K562 (cell line): ENCODE data around the gene GALK2. TPM values are rescaled to one million over a fixed set of nuclear protein-coding genes. Genes with fewer than 3 reads are reported as not detected.

Experiments
- ATAC-seq: fragments of 200-7000 bp; cut with Tn5 transposase; 3 replicates; pipeline ENCODE4 v1.9.1; 2020; ENCODE audit warnings: moderate library complexity
- BruUV-seq: library from RNA; stranded (reverse); fragments of 400-500 nt; replicated peaks from 2 replicates; lab custom pipeline; 2021; lab: Mats Ljungman, UMichigan
- CTCF ChIA-PET: fragments of 300-600 bp; formaldehyde crosslinking; extraction: SDS; loops from one replicate; lab custom pipeline; 2021; ENCODE audit warnings: low intra/inter-chr PET ratio; lab: Yijun Ruan, JAX
- POLR2A ChIA-PET: fragments of 300-600, 350-650 bp; sonication (Branson Sonifier 250); formaldehyde crosslinking; extraction: SDS; loops from one replicate; lab custom pipeline; 2021; ENCODE audit warnings: antibody characterized with exemption, inconsistent platforms; lab: Yijun Ruan, JAX
- DNase-seq, 4 experiments: peaks; one replicate each; pipeline versions ENCODE4 v3.0.0 to v3.0.0-alpha.2; 2011 to 2018; ENCODE audit warnings: low spot score in 3 of 4, mixed read lengths in 3 of 4; ENCODE audit errors: extremely low read depth in 1 of 4
- FAIRE-seq: peaks from 2 replicates; lab custom pipeline; 2011; peaks lifted over from hg19 to GRCh38; lab: Jason Lieb, UNC
- H2AFZ ChIP-seq: 2 replicates; pipeline ENCODE4 v1.6.0; 2011; ENCODE audit warnings: low read depth, low read length, control low read depth, inconsistent platforms
- H3K27ac ChIP-seq: fragments of 200-600 bp; 3 replicates; pipeline ENCODE4 v1.8.0; 2011; ENCODE audit warnings: low read depth, mild to moderate bottlenecking, control low read depth, inconsistent platforms, low read length, moderate library complexity, mixed read lengths; ENCODE audit errors: extremely low read depth
- H3K27me3 ChIP-seq, 2 experiments: fragments of 300-600 bp in 1 of 2; 2 replicates in 1 of 2; 3 replicates in 1 of 2; pipeline versions ENCODE4 v1.6.0 to v1.8.0; 2011; ENCODE audit warnings: inconsistent platforms in 2 of 2, low read length in 2 of 2, mild to moderate bottlenecking in 1 of 2, mixed read lengths in 1 of 2, moderate library complexity in 1 of 2; ENCODE audit not compliant: control insufficient read depth in 2 of 2, insufficient read depth in 2 of 2
- H3K36me3 ChIP-seq: fragments of 300-600 bp; 3 replicates; pipeline ENCODE4 v1.8.0; 2011; ENCODE audit warnings: mild to moderate bottlenecking, low read length, inconsistent platforms; ENCODE audit not compliant: control insufficient read depth, insufficient read depth
- H3K4me1 ChIP-seq, 2 experiments: fragments of 200-600 bp in 1 of 2; replicated peaks in 1 of 2; 2 replicates in 1 of 2; 3 replicates in 1 of 2; pipeline versions ENCODE4 v1.5.1 to v1.8.0; 2011; ENCODE audit warnings: inconsistent platforms in 2 of 2, low read length in 2 of 2, mild to moderate bottlenecking in 1 of 2, mixed read lengths in 1 of 2, moderate library complexity in 1 of 2; ENCODE audit not compliant: control insufficient read depth in 2 of 2, insufficient read depth in 2 of 2
- H3K4me2 ChIP-seq: 2 replicates; pipeline ENCODE4 v1.6.1; 2011; ENCODE audit warnings: low read length, control low read depth, inconsistent platforms, mixed read lengths; ENCODE audit not compliant: insufficient read depth
- H3K4me3 ChIP-seq: fragments of 200-600 bp; sonication (generic), shearing (Covaris generic); 2 replicates; pipeline ENCODE4 v1.5.1; 2016; ENCODE audit warnings: control low read depth, inconsistent platforms
- H3K79me2 ChIP-seq: fragments of 200-600 bp; 3 replicates; pipeline ENCODE4 v1.8.0; 2011; ENCODE audit warnings: low read length, inconsistent platforms; ENCODE audit not compliant: control insufficient read depth, insufficient read depth
- H3K9ac ChIP-seq, 2 experiments: 2 replicates each; pipeline versions ENCODE4 v1.6.0 to v1.6.1; 2011; ENCODE audit warnings: low read depth in 2 of 2, low read length in 2 of 2, control low read depth in 1 of 2, inconsistent platforms in 1 of 2, mild to moderate bottlenecking in 1 of 2, mixed read lengths in 1 of 2; ENCODE audit not compliant: insufficient read depth in 1 of 2
- H3K9me1 ChIP-seq: one replicate; pipeline ENCODE4 v1.6.0; 2011; ENCODE audit warnings: inconsistent platforms, mild to moderate bottlenecking, low read length, moderate library complexity; ENCODE audit not compliant: control insufficient read depth, insufficient read depth
- H3K9me3 ChIP-seq: replicated peaks from 2 replicates; pipeline ENCODE4 v1.5.1; 2011; ENCODE audit warnings: low read depth, low read length, inconsistent platforms; ENCODE audit not compliant: control insufficient read depth, insufficient read depth
- H4K20me1 ChIP-seq: replicated peaks from 2 replicates; pipeline ENCODE4 v1.6.1; 2011; ENCODE audit warnings: low read length, inconsistent platforms, mixed read lengths; ENCODE audit not compliant: control insufficient read depth, insufficient read depth
- CEBPG ChIP-seq, 3 experiments: fragments of 200-800 bp in 1 of 3; sonication (Bioruptor generic) in 1 of 3; sonication (generic) in 1 of 3; formaldehyde crosslinking in 1 of 3; IDR thresholded peaks in 2 of 3; conservative IDR thresholded peaks in 1 of 3; 2 replicates each; pipeline versions ENCODE4 v1.6.1 to v1.8.0; 2016 to 2022; ENCODE audit warnings: missing compliant biosample characterization in 2 of 3, missing genetic modification characterization in 2 of 3, mild to moderate bottlenecking in 1 of 3, missing genetic modification reagents in 1 of 3
- DEAF1 ChIP-seq: fragments of 450-650 bp; formaldehyde crosslinking; IDR thresholded peaks from 2 replicates; pipeline ENCODE4 v1.4.0; 2020; ENCODE audit warnings: mild to moderate bottlenecking, moderate library complexity
- HDAC2 ChIP-seq: fragments of 450-650 bp; IDR thresholded peaks from 2 replicates; pipeline ENCODE4 v1.6.1; 2016; ENCODE audit warnings: mild to moderate bottlenecking
- NFE2 ChIP-seq: IDR thresholded peaks from 2 replicates; pipeline ENCODE4 v1.6.1; 2014; ENCODE audit warnings: antibody characterized with exemption, low read depth
- PURB ChIP-seq: sonication (generic); formaldehyde crosslinking; IDR thresholded peaks from 2 replicates; pipeline ENCODE4 v1.9.0; 2021; ENCODE audit warnings: low read depth, mild to moderate bottlenecking, missing genetic modification reagents
- SMAD2 ChIP-seq: fragments of 150-350 bp; IDR thresholded peaks from 2 replicates; pipeline ENCODE4 v1.6.1; 2014; ENCODE audit warnings: low read depth, mild to moderate bottlenecking, low read length
- SMC3 ChIP-seq: conservative IDR thresholded peaks from 2 replicates; pipeline ENCODE4 v1.6.1; 2011; ENCODE audit warnings: low read depth, low read length, improper control_type of control experiment; ENCODE audit not compliant: insufficient read depth
- WGBS: fragments of 100-300 bp; shearing (Covaris generic); methylation state at CpG from one replicate; pipeline ENCODE4 v1.1.6; 2016; ENCODE audit warnings: low coverage, mixed read lengths; ENCODE audit not compliant: insufficient coverage; ENCODE audit errors: missing lambda C conversion rate; 5-methylcytosine and 5-hydroxymethylcytosine counted together
- in situ Hi-C: fragments of 300-500 bp; cut with MboI; formaldehyde crosslinking; loops from 4 replicates; pipeline ENCODE4 v1.15.0; 2018; ENCODE audit warnings: inconsistent platforms, mixed read lengths
- intact Hi-C: fragments of 100-400 bp; cut with micrococcal nuclease; formaldehyde crosslinking; loops from 2 replicates; pipeline ENCODE4 v1.14.2; 2022
- polyA plus RNA-seq, 8 experiments: library from polyadenylated mRNA; depleted of rRNA in 4 of 8; stranded (reverse) in 5 of 8; unstranded in 3 of 8; fragments of >200 nt; fragmentation: Nextera tagmentation in 2 of 8; fragmentation: Illumina TruSeq in 1 of 8; extraction: Ambion mirVana in 2 of 8; extraction: Trizol in 1 of 8; gene quantifications; 2 replicates each; pipeline versions ENCODE4 v1.2.1 to v1.2.3, GENCODE V29; 2011 to 2014; ENCODE audit warnings: inconsistent platforms in 1 of 8, missing spikeins in 1 of 8
- total RNA-seq, 7 experiments: library from RNA; depleted of rRNA in 6 of 7; stranded (reverse); fragments of >200 nt in 6 of 7; fragmentation: Illumina TruSeq in 2 of 7; extraction: Trizol in 2 of 7; gene quantifications; 2 replicates each; pipeline versions ENCODE4 v1.2.1 to v1.2.3, GENCODE V29; 2011 to 2021; ENCODE audit warnings: low replicate concordance in 1 of 7
- TF ChIP-seq, protein P1 (sequence below), 2 experiments: IDR thresholded peaks; 2 replicates each; pipeline ENCODE4 v1.6.1; 2012; ENCODE audit warnings: improper control_type of control experiment in 2 of 2, low read depth in 2 of 2, low read length in 2 of 2, borderline replicate concordance in 1 of 2

Gene GALK2
- total and polyA plus RNA-seq, 9 of the 15 experiments (the other 6 are each of a cell fraction or from before 2014, with no cell fraction given): 32.8 to 82.0 (median 54.4) TPM

DNA sequence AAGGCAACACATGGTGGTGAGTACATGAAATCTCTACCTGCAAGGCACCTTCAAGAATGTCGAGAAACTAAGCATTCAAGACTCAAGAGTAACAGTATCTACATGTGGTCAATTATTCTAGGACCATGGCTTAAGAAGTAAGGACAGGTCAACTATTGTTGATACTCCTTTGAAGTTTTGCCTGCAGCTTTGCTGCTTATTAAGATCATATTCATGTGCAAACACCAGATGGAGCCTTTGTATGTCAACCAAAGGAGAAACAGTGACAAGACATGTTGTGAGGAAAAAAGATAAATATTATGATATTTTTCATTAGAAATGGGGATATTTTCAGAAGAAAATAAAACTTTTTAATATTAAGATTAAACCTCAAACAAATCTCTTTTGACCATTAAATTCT lies 200.7 kb downstream of the GALK2 start (continued):
- no peak for TF ChIP-seq SMAD2
- no peak for TF ChIP-seq HDAC2
- TF ChIP-seq NFE2: 0 out of 2 replicates have a peak, but pooled peaks have one; percentile 34
- 0 out of 2 replicates have a peak, but pooled peaks have one; percentile 11 for TF ChIP-seq SMC3
- TF ChIP-seq DEAF1 (CRISPR knock-in tag): peak; percentile 29; the same call in 1 of the 2 replicates

- no TSS peak for BruUV-seq
- intact Hi-C loops (no loop called here), in situ Hi-C loops (no loop called here)
- H3K27ac ChIP-seq: no peak overlapping the region
- ChIA-PET POLR2A (no interaction called here), CTCF (no interaction called here)
- H3K9ac ChIP-seq: no peak overlapping the region
- no peak for DNase-seq
- H3K9me1 ChIP-seq: no peaks in the 10 kb centered on the region
- no peak overlapping the region for H3K4me2 ChIP-seq
- TF ChIP-seq, protein P1, sequence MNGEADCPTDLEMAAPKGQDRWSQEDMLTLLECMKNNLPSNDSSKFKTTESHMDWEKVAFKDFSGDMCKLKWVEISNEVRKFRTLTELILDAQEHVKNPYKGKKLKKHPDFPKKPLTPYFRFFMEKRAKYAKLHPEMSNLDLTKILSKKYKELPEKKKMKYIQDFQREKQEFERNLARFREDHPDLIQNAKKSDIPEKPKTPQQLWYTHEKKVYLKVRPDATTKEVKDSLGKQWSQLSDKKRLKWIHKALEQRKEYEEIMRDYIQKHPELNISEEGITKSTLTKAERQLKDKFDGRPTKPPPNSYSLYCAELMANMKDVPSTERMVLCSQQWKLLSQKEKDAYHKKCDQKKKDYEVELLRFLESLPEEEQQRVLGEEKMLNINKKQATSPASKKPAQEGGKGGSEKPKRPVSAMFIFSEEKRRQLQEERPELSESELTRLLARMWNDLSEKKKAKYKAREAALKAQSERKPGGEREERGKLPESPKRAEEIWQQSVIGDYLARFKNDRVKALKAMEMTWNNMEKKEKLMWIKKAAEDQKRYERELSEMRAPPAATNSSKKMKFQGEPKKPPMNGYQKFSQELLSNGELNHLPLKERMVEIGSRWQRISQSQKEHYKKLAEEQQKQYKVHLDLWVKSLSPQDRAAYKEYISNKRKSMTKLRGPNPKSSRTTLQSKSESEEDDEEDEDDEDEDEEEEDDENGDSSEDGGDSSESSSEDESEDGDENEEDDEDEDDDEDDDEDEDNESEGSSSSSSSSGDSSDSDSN (IDR thresholded peaks at IDR 0.05; ENCODE audit: borderline replicate concordance in 1 of 2, low read depth in 2 of 2, low read length in 2 of 2): no peak
- no peak for TF ChIP-seq CEBPG (CRISPR knock-in tag; IDR thresholded peaks at IDR 0.05)
- no peak for TF ChIP-seq CEBPG (tag; conservative IDR thresholded peaks at IDR 0.05 in 1 of 2, IDR thresholded peaks at IDR 0.05 in 1 of 2)
- TF ChIP-seq PURB (CRISPR knock-in tag): no peak
- H3K9me3 ChIP-seq: no peaks in the 10 kb centered on the region
- ATAC-seq: no peak
- no peak overlapping the region for H2AFZ ChIP-seq
- H3K27me3 ChIP-seq: no peaks in the 10 kb centered on the region
- no peak for FAIRE-seq
- no peaks in the 10 kb centered on the region; a peak in 1 of 5 replicates for H3K4me1 ChIP-seq
- H4K20me1 ChIP-seq: no peaks in the 10 kb centered on the region
- H3K79me2 ChIP-seq: no peaks in the 10 kb centered on the region
- no peak overlapping the region for H3K4me3 ChIP-seq
- 0% methylated on average over 1 of the region's 1 CpG for WGBS
- no peaks in the 10 kb centered on the region for H3K36me3 ChIP-seq
Observed at GRCh38 chr15:49372366-49372765, 202.3 kb downstream of the GALK2 start.
